ENCODE data around the gene SLC22A31. TPM values are rescaled to one million over a fixed set of nuclear protein-coding genes. Genes with fewer than 3 reads are reported as not detected.
"Not testable (repeated sequence)": the region's sequence is repeated elsewhere in the genome, so short reads cannot be mapped to it uniquely, and the experiment has no call there.

Gene SLC22A31
- not detected for total RNA-seq

DNA sequence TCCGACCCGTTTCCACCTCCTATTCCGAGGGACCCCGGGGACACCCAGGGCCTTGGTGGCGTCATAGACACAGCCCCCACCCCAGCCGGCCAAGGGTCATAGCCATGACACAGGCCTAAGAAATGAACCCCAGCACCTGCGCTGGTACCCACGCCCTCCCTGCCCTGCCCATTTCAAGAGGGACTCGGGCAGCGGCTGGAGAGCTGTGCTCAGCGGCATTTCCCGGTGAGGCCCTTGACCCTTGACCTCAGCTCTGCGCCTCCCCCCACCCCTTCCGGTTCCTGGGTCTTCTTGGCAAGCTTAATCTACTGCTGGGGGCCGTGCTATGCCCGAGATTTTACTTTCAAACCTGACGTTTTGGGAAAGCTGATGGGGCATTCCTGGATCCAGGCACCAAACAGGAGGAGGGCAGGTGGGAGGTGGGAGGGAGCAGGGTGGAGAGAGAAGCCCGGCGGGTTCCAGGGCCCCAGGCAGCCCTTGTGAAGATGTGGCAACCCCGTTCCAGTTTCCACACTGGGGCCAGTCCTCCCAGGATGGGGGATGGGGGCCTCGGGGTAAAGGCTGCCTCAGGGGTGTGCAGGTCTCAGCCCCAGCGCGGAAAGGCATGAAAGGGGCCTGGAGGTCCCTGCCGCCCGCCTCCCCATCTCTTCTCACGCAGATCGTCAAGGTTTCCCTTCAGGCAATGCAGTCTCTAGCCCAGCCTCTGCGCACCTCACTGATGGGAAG, at the start of gene SLC22A31:
TSS of gene SLC22A31 (minus strand) at position 414 of the 726 bp plus-strand sequence. CDS start at position 378, 36 bp downstream.
- DNase-seq: no peak
- Mint-ChIP-seq H3K27ac (no peak within 1 kb of the TSS), H3K4me1 (no peaks in the 10 kb centered on the region), H3K9me3 (no peaks in the 10 kb centered on the region), H3K4me3 (peak within 1 kb of the TSS; percentile 14), H3K27me3 (peaks cover 53% of the 10 kb centered on the region), H3K36me3 (no peaks in the 10 kb centered on the region)

DNA sequence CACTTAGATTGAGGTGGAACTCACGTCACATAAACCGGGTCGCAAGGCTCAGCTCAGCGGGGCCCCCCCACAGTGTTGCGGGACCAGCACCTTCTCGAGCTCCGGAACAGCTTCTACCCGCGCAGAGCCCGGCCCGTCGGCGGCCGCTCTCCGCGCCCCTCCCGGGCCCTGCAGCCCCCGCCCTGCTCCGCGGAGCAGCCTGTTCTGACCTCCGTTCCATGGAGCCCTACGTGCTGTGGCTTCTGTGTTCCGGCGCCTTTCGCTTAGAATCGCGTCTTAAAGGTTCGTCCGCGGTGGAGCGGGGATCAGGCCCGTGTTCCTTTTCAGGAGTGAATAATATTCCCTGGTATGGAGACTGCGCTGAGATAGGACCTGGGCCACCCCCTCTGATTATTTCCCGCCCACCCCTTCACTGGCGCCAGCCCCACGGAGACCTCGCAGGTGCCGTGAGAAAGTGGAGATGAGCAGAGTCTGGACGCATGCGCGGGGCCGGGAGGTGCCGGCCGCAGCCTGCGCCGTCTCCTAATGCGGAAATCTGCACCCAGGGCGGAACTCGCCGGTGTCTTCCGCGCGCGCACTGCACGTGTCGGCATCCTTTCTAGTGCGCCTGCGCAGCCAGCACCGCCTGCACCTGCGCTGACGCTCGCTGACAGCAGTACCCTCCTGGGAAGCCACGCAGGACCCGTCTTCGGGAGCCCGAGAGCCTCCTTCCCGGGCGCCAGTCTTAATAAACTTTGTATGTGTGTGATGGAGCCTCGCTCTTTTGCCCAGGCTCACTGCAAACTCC, 48.1 kb upstream of the SLC22A31 start:
- H3K4me3 Mint-ChIP-seq: peak overlapping the region; percentile 74
- H3K9me3 Mint-ChIP-seq: peaks cover 8% of the 10 kb centered on the region
- peaks cover 4% of the 10 kb centered on the region for H3K4me1 Mint-ChIP-seq
- DNase-seq: no peak
- no peaks in the 10 kb centered on the region for H3K27me3 Mint-ChIP-seq
- peaks cover 7% of the 10 kb centered on the region for H3K36me3 Mint-ChIP-seq
- peak overlapping the region; percentile 12 for H3K27ac Mint-ChIP-seq

DNA sequence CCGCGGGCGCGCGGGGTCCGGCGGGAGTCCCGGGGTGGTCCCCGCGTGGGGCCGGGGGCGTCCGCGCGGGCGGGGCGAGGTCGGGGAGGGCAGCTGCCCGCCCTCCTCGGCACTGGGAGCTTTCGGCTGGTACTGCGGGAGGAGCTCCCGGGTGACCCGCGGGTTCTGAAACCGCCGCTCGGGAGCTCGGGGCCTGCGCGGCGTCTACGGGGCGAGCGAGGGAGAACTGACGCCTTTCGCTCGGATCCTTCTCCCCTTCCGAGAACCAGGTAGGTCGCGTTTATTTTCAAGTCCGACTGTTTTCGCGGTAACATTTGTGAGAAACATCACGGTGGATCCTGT, 47.4 kb upstream of the SLC22A31 start:
- not testable (repeated sequence) for DNase-seq, H3K4me1 Mint-ChIP-seq, H3K27me3 Mint-ChIP-seq, H3K9me3 Mint-ChIP-seq, H3K36me3 Mint-ChIP-seq
- Mint-ChIP-seq H3K27ac (peak overlapping the region; percentile 12), H3K4me3 (peak overlapping the region; percentile 74)

DNA sequence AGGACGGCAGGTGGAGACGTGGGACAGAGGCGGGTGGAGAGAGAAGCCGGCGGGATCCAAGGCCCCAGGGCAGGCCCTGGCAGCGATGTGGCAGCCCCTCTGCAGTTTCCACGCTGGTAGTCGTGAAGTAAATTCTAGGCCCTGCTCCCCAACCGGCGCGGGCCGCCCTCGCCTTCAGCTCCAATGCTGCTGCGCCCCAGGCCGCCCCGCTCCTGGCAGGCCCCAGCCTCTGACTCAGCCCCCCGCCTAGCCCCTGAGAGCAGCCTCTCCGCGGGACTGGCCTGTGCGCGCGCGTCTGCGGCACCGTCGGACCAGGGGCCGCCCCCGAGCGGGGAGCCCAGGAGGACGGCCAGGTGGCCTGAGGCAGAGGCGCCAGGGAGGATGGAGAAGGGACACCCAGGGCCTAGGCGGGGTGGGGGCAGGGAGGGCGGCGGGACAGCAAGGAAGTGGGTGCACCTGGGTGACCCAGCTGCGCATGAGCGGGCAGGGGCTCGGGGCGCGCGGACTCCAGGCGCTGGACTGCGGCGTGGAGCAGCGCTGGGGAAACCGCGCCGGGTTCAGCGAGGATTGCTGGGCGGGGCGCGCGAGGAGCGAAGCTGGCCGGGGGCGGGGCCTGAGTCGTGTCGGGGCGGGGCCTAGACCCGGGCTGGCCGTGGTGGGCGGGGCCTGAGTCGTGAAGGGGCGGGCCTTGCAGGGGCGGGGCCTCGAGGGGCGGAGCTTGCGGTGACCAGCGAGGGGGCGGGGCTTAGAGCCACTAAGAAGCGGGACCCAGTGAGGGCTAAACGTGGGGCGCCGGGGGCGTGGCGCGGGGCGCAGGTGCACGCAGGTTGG, 46.8 kb upstream of the SLC22A31 start:
- Mint-ChIP-seq H3K4me1 (peaks cover 10% of the 10 kb centered on the region), H3K36me3 (peaks cover 7% of the 10 kb centered on the region), H3K27me3 (no peaks in the 10 kb centered on the region), H3K9me3 (peaks cover 8% of the 10 kb centered on the region), H3K27ac (peak overlapping the region; percentile 38), H3K4me3 (peak overlapping the region; percentile 77)
- peak; percentile 90 for DNase-seq

DNA sequence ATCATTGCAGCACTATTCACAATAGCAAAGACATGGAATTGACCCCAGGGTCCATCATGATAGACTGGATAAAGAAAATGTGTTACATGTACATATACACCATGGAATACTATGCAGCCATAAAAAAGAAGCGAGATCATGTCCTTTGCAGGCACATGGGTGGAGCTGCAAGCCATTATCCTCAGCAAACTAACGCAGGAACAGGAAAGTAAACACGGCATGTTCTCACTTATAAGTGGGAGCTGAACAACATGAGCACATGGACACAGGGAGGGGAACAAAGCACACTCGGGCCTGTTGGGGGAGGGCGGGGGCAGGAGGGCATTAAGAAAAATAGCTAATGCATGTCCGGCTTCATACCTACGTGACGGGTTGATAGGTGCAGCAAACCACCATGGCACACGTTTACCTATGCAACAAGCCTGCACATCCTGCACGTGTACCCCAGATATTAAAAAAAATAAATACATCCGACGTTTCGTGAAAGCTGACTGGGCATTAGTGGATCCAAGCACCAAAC, 46.1 kb upstream of the SLC22A31 start:
- Mint-ChIP-seq H3K4me1 (peaks cover 10% of the 10 kb centered on the region), H3K27me3 (no peaks in the 10 kb centered on the region), H3K36me3 (peaks cover 7% of the 10 kb centered on the region), H3K27ac (peak overlapping the region; percentile 38), H3K9me3 (peaks cover 8% of the 10 kb centered on the region), H3K4me3 (peak overlapping the region; percentile 77)
- no peak for DNase-seq

DNA sequence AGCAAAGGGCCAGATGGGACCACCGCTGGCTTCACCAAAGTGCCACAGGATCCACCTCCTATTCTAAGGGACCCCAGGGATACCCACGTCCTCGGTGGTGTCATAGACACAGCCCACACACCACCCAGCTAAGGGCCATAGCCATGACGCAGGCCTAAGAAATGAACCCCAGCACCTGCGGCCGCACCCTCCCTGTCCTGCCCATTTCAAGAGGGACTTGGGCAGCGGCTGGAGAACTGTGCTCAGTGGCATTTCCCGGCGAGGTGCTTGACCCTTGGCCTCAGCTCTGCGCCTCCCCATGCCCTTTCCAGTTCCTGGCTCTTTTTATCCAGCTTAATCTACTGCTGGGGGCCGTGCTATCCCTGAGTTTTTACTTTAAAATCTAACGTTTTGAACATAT, 44.4 kb upstream of the SLC22A31 start:
- H3K27me3 Mint-ChIP-seq: no peaks in the 10 kb centered on the region
- H3K9me3 Mint-ChIP-seq: no peaks in the 10 kb centered on the region
- no peak overlapping the region for H3K27ac Mint-ChIP-seq
- no peak for DNase-seq
- H3K4me3 Mint-ChIP-seq: no peak overlapping the region
- H3K36me3 Mint-ChIP-seq: peaks cover 4% of the 10 kb centered on the region
- peaks cover 12% of the 10 kb centered on the region for H3K4me1 Mint-ChIP-seq

DNA sequence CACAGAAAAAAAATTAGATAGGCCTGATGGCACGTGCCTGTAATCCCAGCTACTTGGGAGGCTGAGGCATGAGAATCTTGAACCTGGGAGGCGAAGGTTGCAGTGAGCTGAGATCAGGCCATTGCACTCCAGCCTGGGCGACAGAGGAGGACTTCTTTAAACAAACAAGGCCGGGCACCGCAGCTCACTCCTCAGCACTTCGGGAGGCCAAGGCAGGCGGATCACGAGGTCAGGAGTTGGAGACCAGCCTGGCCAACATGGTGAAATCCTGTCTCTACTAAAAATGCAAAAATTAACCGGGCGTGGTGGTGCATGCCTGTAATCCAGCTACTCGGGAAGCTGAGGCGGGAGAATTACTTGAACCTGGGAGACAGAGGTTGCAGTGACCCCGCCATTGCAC, 43.9 kb upstream of the SLC22A31 start:
- H3K27ac Mint-ChIP-seq, H3K4me3 Mint-ChIP-seq, H3K27me3 Mint-ChIP-seq, DNase-seq, H3K9me3 Mint-ChIP-seq, H3K36me3 Mint-ChIP-seq: not testable (repeated sequence)
- H3K4me1 Mint-ChIP-seq: peaks cover 12% of the 10 kb centered on the region

DNA sequence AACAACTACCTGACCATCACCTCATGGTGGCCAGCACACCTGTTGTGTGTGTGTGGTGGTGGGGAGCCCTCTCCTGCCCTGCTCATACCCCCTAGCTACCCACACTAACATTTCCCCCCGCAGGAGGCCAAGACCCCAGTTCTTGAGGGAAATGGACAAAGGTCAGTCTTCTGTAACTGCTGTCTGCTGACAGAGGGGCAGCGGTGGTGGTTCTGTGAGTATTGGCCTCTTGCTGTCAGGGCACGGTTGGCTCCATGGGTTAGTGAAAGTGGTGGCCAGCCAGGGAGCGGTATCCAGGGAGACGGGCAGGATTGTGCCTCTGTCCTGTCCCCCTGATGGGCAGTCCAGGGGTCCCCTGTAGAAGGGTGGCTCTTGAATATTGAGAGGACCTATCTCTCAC, 43.3 kb upstream of the SLC22A31 start:
- Mint-ChIP-seq H3K4me1 (peaks cover 12% of the 10 kb centered on the region), H3K27me3 (no peaks in the 10 kb centered on the region), H3K36me3 (peaks cover 5% of the 10 kb centered on the region), H3K9me3 (no peaks in the 10 kb centered on the region), H3K4me3 (no peak overlapping the region), H3K27ac (peak overlapping the region; percentile 20)
- no peak for DNase-seq

DNA sequence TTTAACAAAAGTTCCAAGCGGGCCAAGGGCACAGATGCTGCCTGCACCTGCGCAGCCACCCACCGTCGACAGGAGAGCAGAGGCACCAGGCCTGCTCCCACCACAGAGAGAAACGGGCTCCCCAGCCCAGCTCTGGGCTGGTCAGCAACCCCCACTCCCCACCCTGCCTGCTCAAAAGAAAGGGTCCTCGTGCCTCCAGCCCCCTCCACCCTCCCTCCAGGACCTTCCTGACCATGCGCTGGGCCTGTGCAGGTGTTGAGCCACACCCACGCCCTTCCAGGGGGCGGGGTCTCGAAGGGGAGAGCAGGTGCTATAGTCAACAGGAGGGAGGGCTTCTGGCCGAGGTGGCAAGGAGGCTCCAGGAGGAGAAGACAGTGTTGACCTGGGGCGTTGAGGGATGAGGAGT, 42.5 kb upstream of the SLC22A31 start:
- H3K27me3 Mint-ChIP-seq: no peaks in the 10 kb centered on the region
- H3K36me3 Mint-ChIP-seq: peaks cover 5% of the 10 kb centered on the region
- DNase-seq: no peak
- H3K4me1 Mint-ChIP-seq: peaks cover 12% of the 10 kb centered on the region
- H3K9me3 Mint-ChIP-seq: no peaks in the 10 kb centered on the region
- H3K4me3 Mint-ChIP-seq: peak overlapping the region; percentile 6
- peak overlapping the region; percentile 20 for H3K27ac Mint-ChIP-seq

DNA sequence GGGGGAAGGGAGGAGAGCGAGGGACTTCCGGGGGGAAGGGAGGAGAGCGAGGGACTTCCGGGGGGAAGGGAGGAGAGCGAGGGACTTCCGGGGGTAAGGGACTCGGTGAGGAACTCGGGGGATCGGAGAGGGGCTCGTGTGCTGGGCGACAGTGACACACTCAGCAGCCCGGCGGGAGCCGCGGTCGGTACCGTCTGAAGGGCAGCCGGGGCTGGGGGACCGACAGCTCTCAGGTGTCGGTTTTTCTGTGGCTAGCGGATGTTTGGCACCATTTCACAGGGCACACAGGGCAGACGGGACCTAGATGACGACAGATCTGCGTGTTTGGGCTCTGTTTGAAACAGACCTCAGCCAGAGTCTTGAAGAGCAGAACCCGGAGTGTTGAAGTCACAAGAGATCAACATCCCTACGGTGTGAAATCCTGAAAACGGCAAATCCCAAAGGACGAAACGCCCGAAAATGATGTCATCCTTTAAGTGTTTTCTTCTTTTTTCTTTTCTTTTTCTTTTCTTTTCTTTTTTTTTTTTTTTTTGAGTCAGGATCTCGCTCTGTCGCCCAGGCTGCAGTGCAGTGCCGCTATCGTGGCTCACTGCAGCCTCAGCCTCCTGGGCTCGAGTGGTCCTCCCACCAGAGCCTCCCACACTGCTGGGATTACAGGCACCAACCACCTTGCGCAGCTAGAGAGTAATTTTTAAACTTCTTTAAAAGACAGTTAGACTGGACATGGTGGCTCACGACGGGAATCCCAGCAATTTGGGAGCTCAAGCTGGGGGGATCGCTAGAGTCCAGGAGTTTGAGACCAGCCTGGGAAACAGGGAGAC, 41.1 kb upstream of the SLC22A31 start:
- H3K27ac Mint-ChIP-seq: peak overlapping the region; percentile 100
- no peaks in the 10 kb centered on the region for H3K27me3 Mint-ChIP-seq
- H3K4me3 Mint-ChIP-seq: peak overlapping the region; percentile 99
- H3K4me1 Mint-ChIP-seq: peaks cover 10% of the 10 kb centered on the region
- peak; percentile 80 for DNase-seq
- peaks cover 5% of the 10 kb centered on the region for H3K36me3 Mint-ChIP-seq
- no peaks in the 10 kb centered on the region for H3K9me3 Mint-ChIP-seq

DNA sequence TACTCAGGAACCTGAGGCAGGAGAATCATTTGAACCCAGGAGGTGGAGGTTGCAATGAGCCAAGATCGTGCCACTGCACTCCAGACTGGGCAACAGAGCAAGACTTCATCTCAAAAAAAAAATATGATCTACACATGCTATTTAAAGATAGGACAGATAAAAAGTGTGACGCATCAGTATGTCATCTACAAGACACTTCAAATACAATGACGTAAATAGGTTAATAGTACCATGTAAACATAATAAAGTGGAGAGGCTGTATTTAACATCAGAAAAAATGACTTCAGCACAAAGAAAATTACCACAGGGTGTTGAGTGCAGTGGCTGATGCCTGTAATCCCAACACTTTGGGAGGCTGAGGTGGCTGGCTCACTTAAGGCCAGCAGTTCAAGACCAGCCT, 37.4 kb upstream of the SLC22A31 start:
- Mint-ChIP-seq H3K36me3 (peaks cover 14% of the 10 kb centered on the region), H3K27ac (no peak overlapping the region), H3K27me3 (no peaks in the 10 kb centered on the region)

DNA sequence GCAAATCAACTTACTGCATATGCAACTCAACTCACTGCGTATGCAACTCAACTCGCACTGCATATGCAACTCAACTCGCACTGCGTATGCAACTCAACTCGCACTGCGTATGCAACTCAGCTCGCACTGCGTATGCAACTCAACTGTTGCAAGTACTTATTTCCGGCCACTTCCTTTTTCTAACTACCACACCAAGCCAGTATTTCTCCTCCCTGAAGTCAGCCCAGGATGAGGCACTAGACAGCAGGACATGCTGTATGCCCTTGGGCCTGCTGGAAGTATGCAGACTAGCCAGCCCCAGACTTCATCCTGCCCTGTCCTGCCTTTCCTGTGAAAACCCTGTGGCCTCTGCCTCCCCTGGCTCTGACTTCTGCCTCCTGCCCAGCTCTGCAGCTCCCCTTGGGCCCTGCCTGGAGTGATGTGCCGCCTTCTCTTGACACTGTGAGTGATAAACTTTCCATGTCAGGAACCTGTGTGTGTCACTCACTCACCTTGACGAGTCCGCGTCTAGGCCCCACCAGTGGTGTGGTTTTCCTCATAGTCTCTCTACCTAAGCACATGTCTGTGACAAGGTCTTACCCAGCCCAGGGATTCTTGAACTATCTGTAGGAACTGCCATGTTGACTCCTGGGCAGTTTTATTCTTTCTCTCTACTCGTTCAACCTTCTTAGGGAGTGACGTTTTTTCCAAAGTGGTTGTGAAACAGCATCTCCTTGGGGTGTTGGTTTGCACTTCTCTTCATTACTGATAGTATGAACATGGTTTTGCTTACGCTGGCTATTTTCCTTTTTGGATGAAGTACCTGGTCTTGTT, 33.5 kb upstream of the SLC22A31 start:
- Mint-ChIP-seq H3K4me1 (peaks cover 5% of the 10 kb centered on the region), H3K9me3 (no peaks in the 10 kb centered on the region), H3K27ac (no peak overlapping the region), H3K36me3 (peaks cover 30% of the 10 kb centered on the region), H3K4me3 (no peak overlapping the region), H3K27me3 (no peaks in the 10 kb centered on the region)
- no peak for DNase-seq

More for the DNA sequence above, 37.4 kb upstream of the SLC22A31 start:
- DNase-seq: no peak
- Mint-ChIP-seq H3K9me3 (no peaks in the 10 kb centered on the region), H3K4me1 (peaks cover 7% of the 10 kb centered on the region), H3K4me3 (no peak overlapping the region)

DNA sequence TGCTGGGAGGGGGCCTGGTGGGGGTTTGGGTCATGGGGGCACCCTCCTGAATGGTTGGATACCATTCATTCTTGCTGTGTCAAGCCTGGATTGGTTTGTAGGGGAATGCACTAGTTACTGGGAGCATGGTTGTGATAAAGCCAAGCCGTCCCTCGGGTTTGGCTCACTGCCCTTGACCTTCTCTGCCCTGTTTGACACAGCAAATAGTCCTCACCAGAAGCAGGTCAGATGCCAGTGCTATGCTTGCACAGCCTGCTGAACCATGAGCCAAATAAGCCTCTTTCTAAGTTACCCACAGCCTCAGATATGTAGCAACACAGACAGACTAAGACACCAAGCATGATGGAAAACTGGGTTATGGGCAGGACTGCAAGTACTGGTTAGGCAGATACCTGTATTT, 31.8 kb upstream of the SLC22A31 start:
- H3K27ac Mint-ChIP-seq: no peak overlapping the region
- peaks cover 47% of the 10 kb centered on the region for H3K36me3 Mint-ChIP-seq
- DNase-seq: no peak
- H3K27me3 Mint-ChIP-seq: no peaks in the 10 kb centered on the region
- H3K4me1 Mint-ChIP-seq: peaks cover 5% of the 10 kb centered on the region
- H3K4me3 Mint-ChIP-seq: no peak overlapping the region
- peaks cover 8% of the 10 kb centered on the region for H3K9me3 Mint-ChIP-seq

DNA sequence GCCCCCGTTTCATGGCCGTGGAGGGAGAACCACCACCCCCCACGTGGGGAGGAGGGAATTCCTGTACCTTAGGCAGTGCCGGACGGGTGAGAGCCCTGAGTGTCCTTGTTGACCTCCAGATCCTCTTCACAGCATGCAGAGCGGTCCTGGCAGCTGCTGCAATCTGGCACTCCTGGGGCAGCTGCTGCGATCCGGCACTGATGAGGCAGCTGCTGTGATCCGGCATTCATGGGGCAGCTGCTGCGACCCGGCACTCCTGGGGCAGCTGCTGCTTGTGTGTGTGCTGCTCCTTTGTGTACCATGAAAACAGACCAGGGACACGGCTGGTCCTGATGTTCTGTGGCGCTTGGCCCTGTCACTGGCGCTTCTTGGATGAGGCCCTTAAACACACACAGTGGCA, 29.9 kb upstream of the SLC22A31 start:
- no peak for DNase-seq
- peaks cover 66% of the 10 kb centered on the region for H3K36me3 Mint-ChIP-seq
- no peaks in the 10 kb centered on the region for H3K27me3 Mint-ChIP-seq
- H3K4me1 Mint-ChIP-seq: peaks cover 5% of the 10 kb centered on the region
- no peak overlapping the region for H3K27ac Mint-ChIP-seq
- H3K4me3 Mint-ChIP-seq: no peak overlapping the region
- H3K9me3 Mint-ChIP-seq: peaks cover 14% of the 10 kb centered on the region

All from activated naive CD8-positive, alpha-beta T cell treated with anti-CD3 and anti-CD28 coated beads for 36 hours (primary cell).